Measurements from ENCODE around the gene AP1S3.

Gene AP1S3

GRCh38 chr2:223759569-223760430, 77.6 kb downstream of the AP1S3 start:
- peak; percentile 22 for DNase-seq

GRCh38 chr2:223758131-223758840, 79.1 kb downstream of the AP1S3 start:
- no peak for DNase-seq

GRCh38 chr2:223753940-223754339, 83.4 kb downstream of the AP1S3 start:
- no peak for DNase-seq

- DNase-seq = no peak
Measured at GRCh38 chr2:223751012-223751411, 86.4 kb downstream of the AP1S3 start.

- DNase-seq = no peak
Measured at GRCh38 chr2:223747392-223748042, 89.9 kb downstream of the AP1S3 start.

GRCh38 chr2:223746611-223747010, 90.8 kb downstream of the AP1S3 start:
- no peak for DNase-seq

GRCh38 chr2:223744580-223744979, 92.8 kb downstream of the AP1S3 start:
- DNase-seq = no peak

- no peak for DNase-seq
Measured at GRCh38 chr2:223740679-223741078, 96.7 kb downstream of the AP1S3 start.

GRCh38 chr2:223737207-223737606, 100.2 kb downstream of the AP1S3 start:
- no peak for DNase-seq

GRCh38 chr2:223736488-223736887, 100.9 kb downstream of the AP1S3 start:
- no peak for DNase-seq

GRCh38 chr2:223735659-223736244, 101.6 kb downstream of the AP1S3 start:
- no peak for DNase-seq

- no peak for DNase-seq
Measured at GRCh38 chr2:223735035-223735640, 102.2 kb downstream of the AP1S3 start.

- DNase-seq = no peak
Measured at GRCh38 chr2:223734346-223734745, 103.0 kb downstream of the AP1S3 start.

- no peak for DNase-seq
Measured at GRCh38 chr2:223732346-223732745, 105.0 kb downstream of the AP1S3 start.

GRCh38 chr2:223731503-223731902, 105.9 kb downstream of the AP1S3 start:
- DNase-seq = no peak

GRCh38 chr2:223729781-223730180, 107.6 kb downstream of the AP1S3 start:
- DNase-seq = no peak

GRCh38 chr2:223727562-223727961, 109.8 kb downstream of the AP1S3 start:
- DNase-seq = peak; percentile 58

GRCh38 chr2:223725986-223726970, 111.1 kb downstream of the AP1S3 start:
- DNase-seq = no peak

GRCh38 chr2:223725494-223725893, 111.9 kb downstream of the AP1S3 start:
- DNase-seq = no peak

- no peak for DNase-seq
Measured at GRCh38 chr2:223724861-223725260, 112.5 kb downstream of the AP1S3 start.

- DNase-seq = no peak
Measured at GRCh38 chr2:223723954-223724411, 113.4 kb downstream of the AP1S3 start.

Data from CD4-positive, alpha-beta T cell treated with Interleukin-4 for 4 hours (primary cell).